ENCODE measurements around the gene SH3BP1.
"Not testable (repeated sequence)": the region's sequence is repeated elsewhere in the genome, so short reads cannot be mapped to it uniquely, and the experiment has no call there.

DNA sequence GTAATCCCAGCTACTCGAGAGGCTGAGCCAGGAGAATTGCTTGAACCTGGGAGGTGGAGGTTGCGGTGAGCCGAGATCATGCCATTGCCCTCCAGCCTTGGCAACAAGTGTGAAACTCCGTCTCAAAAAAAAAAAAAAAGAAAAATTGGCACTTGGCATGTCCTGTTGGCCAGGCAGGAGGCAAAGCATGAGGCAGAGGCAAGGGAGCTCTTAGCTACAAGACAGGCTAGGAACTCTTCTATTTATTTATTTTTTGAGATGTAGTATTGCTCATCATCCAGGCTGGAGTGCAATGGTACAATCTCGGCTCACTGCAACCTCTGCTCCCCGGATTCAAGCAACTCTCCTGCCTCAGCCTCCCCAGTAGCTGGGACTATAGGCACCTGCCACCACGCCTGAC, 54.7 kb downstream of the SH3BP1 start:
- TF ChIP-seq, protein P1, sequence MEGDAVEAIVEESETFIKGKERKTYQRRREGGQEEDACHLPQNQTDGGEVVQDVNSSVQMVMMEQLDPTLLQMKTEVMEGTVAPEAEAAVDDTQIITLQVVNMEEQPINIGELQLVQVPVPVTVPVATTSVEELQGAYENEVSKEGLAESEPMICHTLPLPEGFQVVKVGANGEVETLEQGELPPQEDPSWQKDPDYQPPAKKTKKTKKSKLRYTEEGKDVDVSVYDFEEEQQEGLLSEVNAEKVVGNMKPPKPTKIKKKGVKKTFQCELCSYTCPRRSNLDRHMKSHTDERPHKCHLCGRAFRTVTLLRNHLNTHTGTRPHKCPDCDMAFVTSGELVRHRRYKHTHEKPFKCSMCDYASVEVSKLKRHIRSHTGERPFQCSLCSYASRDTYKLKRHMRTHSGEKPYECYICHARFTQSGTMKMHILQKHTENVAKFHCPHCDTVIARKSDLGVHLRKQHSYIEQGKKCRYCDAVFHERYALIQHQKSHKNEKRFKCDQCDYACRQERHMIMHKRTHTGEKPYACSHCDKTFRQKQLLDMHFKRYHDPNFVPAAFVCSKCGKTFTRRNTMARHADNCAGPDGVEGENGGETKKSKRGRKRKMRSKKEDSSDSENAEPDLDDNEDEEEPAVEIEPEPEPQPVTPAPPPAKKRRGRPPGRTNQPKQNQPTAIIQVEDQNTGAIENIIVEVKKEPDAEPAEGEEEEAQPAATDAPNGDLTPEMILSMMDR (IDR thresholded peaks at IDR 0.05): not testable (repeated sequence)
- not testable (repeated sequence) for TF ChIP-seq POLR2AphosphoS5, POLR2A (IDR thresholded peaks at IDR 0.05)

All from stomach (tissue), 4 donors.